ENCODE results near the gene MT1A.
"Not testable (repeated sequence)": the region's sequence is repeated elsewhere in the genome, so short reads cannot be mapped to it uniquely, and the experiment has no call there.

DNA sequence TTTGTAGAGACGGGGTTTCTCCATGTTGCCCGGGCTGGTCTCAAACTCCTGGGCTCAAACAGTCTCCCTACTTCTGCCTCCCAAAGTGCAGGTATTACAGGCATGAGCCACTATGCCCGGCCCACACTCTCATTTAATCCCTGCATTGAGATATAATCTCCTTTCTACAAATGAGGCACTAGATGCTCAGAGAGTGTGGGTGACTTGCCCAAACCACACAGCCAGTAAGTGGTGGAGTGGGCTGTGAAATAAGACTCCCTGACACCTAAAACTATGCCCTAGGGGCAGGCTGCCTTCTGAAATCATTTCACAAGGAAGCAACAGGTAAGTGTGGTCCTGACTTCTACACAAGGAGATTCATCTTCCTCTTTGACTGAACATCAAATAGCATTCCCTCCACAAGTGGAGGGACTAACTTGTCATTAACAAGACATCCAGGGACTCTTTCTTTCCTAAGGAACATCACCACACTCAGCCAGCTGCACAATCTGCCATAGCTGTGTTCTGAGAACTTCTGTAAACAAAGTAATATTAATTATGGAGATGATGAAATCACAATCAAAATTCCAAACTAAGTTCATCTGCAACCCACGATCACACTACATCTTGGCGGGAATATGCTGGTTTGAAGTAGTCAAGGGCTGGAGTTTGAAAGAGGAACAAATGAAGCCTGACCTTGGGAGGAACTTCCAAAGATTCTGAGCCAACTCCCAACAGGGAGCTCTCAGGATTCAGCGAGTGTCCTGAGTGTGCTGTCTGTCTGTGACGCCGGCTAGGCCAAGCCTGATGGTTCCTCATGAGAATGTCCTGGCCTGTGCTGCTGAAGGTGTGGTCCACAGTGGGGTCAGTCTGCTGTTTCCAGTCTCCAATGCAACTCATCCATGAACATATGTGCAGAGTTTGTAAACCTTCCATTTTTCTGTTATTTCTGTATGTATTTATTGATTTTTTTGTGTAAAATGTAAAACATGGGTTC is 27.1 kb downstream of the MT1A start:
- TF ChIP-seq, protein P1, sequence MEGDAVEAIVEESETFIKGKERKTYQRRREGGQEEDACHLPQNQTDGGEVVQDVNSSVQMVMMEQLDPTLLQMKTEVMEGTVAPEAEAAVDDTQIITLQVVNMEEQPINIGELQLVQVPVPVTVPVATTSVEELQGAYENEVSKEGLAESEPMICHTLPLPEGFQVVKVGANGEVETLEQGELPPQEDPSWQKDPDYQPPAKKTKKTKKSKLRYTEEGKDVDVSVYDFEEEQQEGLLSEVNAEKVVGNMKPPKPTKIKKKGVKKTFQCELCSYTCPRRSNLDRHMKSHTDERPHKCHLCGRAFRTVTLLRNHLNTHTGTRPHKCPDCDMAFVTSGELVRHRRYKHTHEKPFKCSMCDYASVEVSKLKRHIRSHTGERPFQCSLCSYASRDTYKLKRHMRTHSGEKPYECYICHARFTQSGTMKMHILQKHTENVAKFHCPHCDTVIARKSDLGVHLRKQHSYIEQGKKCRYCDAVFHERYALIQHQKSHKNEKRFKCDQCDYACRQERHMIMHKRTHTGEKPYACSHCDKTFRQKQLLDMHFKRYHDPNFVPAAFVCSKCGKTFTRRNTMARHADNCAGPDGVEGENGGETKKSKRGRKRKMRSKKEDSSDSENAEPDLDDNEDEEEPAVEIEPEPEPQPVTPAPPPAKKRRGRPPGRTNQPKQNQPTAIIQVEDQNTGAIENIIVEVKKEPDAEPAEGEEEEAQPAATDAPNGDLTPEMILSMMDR (IDR thresholded peaks at IDR 0.05), result not testable (repeated sequence)
- TF ChIP-seq POLR2A (IDR thresholded peaks at IDR 0.05), result not testable (repeated sequence)

All from tibial nerve (tissue), 3 donors.